IPS DF 4.7 (cell line): Measurements from ENCODE around the gene PSAP.

ENCODE experiments used
- DNase-seq: peaks from one replicate; pipeline ENCODE4 v3.0.0-alpha.2; 2013; ENCODE audit warnings: low spot score; ENCODE audit errors: extremely low read depth

Gene PSAP

GRCh38 chr10:71829171-71829570 lies 21.9 kb downstream of the PSAP start:
- DNase-seq = no peak

GRCh38 chr10:71828702-71829101 lies 22.3 kb downstream of the PSAP start:
- no peak for DNase-seq

- no peak for DNase-seq
These were observed 23.2 kb downstream of the PSAP start for GRCh38 chr10:71827852-71828251.

- no peak for DNase-seq
These were observed 25.8 kb downstream of the PSAP start for GRCh38 chr10:71825217-71825616.

GRCh38 chr10:71824333-71824732 lies 26.7 kb downstream of the PSAP start:
- DNase-seq = no peak

GRCh38 chr10:71823356-71823755 lies 27.7 kb downstream of the PSAP start:
- no peak for DNase-seq

- DNase-seq = no peak
These were observed 28.9 kb downstream of the PSAP start for GRCh38 chr10:71821909-71822763.

GRCh38 chr10:71820966-71821365 lies 30.1 kb downstream of the PSAP start:
- no peak for DNase-seq

GRCh38 chr10:71819985-71820384 lies 31.1 kb downstream of the PSAP start:
- no peak for DNase-seq

- DNase-seq = no peak
These were observed 31.6 kb downstream of the PSAP start for GRCh38 chr10:71819441-71819861.

- DNase-seq = no peak
These were observed 32.3 kb downstream of the PSAP start for GRCh38 chr10:71818674-71819260.

- DNase-seq = no peak
These were observed 33.0 kb downstream of the PSAP start for GRCh38 chr10:71817831-71818655.

GRCh38 chr10:71816936-71817618 lies 34.0 kb downstream of the PSAP start:
- DNase-seq = no peak

- DNase-seq = no peak
These were observed 34.6 kb downstream of the PSAP start for GRCh38 chr10:71816421-71816851.

- no peak for DNase-seq
These were observed 35.4 kb downstream of the PSAP start for GRCh38 chr10:71815515-71816130.

GRCh38 chr10:71814922-71815411 lies 36.1 kb downstream of the PSAP start:
- no peak for DNase-seq

GRCh38 chr10:71812913-71813590 lies 38.0 kb downstream of the PSAP start:
- DNase-seq = no peak

GRCh38 chr10:71812016-71812912 lies 38.8 kb downstream of the PSAP start:
- DNase-seq = no peak

GRCh38 chr10:71811351-71811750 lies 39.7 kb downstream of the PSAP start:
- no peak for DNase-seq
